ENCODE measurements around the gene FREM2.

GRCh38 chr13:38922170-38922569 is 235.3 kb downstream of the FREM2 start:
- no peak for TF ChIP-seq RNF2 (IDR thresholded peaks at IDR 0.05)
- TF ChIP-seq PURB (CRISPR knock-in tag; IDR thresholded peaks at IDR 0.05; ENCODE audit: low read depth) = no peak
- TF ChIP-seq POLR2AphosphoS5 (IDR thresholded peaks at IDR 0.05; ENCODE audit: control insufficient read depth, insufficient read depth, low read depth, low read length) = no peak
- no peak for TF ChIP-seq ZBTB40 (IDR thresholded peaks at IDR 0.05)
- TF ChIP-seq ZBTB40 (CRISPR knock-in tag; IDR thresholded peaks at IDR 0.05) = no peak
- TF ChIP-seq NCOR1 (IDR thresholded peaks at IDR 0.05) = no peak
- TF ChIP-seq CTCF (IDR thresholded peaks at IDR 0.05 in 2 of 3, conservative IDR thresholded peaks at IDR 0.05 in 1 of 3; ENCODE audit: insufficient read depth in 2 of 3, low read depth in 1 of 3, low read length in 3 of 3) = no peak
- TF ChIP-seq POLR2A (conservative IDR thresholded peaks at IDR 0.05) = no peak
- no peak for TF ChIP-seq CAMTA2 (CRISPR knock-in tag; conservative IDR thresholded peaks at IDR 0.05)
- TF ChIP-seq HDAC2 (IDR thresholded peaks at IDR 0.05) = no peak
- TF ChIP-seq USF1 (CRISPR knock-in tag; IDR thresholded peaks at IDR 0.05) = no peak
- no peak for TF ChIP-seq AFF4 (CRISPR knock-in tag; IDR thresholded peaks at IDR 0.05)
- no peak for TF ChIP-seq JUN (IDR thresholded peaks at IDR 0.05; ENCODE audit: borderline replicate concordance, low read depth, low read length)
- TF ChIP-seq JUN (CRISPR knock-in tag; IDR thresholded peaks at IDR 0.05; ENCODE audit: borderline replicate concordance) = no peak
- TF ChIP-seq ZNF395 (CRISPR knock-in tag; IDR thresholded peaks at IDR 0.05) = no peak
- no peak for TF ChIP-seq FIP1L1 (IDR thresholded peaks at IDR 0.05; ENCODE audit: low read depth, low read length, poor library complexity, severe bottlenecking)
